Choroid plexus epithelial cell (primary cell): ENCODE results near the gene SNX7.

Experiments used
- DNase-seq: peaks from one replicate; pipeline ENCODE4 v3.0.0-alpha.2; 2010; ENCODE audit warnings: low read depth
- H3K4me3 ChIP-seq: 2 replicates; pipeline ENCODE4 v1.5.1; 2011; ENCODE audit warnings: low read depth, mild to moderate bottlenecking, control low read depth, low read length, moderate library complexity
- CTCF ChIP-seq: conservative IDR thresholded peaks from 2 replicates; pipeline ENCODE4 v1.5.1; 2011; ENCODE audit warnings: low read depth, mild to moderate bottlenecking, control low read depth, inconsistent platforms, low read length, moderate library complexity

Gene SNX7

GRCh38 chr1:98792123-98792522 lies 130.6 kb downstream of the SNX7 start:
- DNase-seq, result peak; percentile 30
- H3K4me3 ChIP-seq, result no peak overlapping the region
- TF ChIP-seq CTCF, result no peak

GRCh38 chr1:98793136-98793535 lies 131.6 kb downstream of the SNX7 start:
- no peak for TF ChIP-seq CTCF
- no peak overlapping the region for H3K4me3 ChIP-seq
- no peak for DNase-seq

- H3K4me3 ChIP-seq, result no peak overlapping the region
- peak; percentile 85 for DNase-seq
- peak; percentile 92 for TF ChIP-seq CTCF
These were observed 132.8 kb downstream of the SNX7 start for GRCh38 chr1:98794196-98794886.

- no peak overlapping the region for H3K4me3 ChIP-seq
- no peak for DNase-seq
- TF ChIP-seq CTCF, result no peak
These were observed 134.5 kb downstream of the SNX7 start for GRCh38 chr1:98796049-98796448.

- no peak for TF ChIP-seq CTCF
- no peak for DNase-seq
- no peak overlapping the region for H3K4me3 ChIP-seq
These were observed 136.0 kb downstream of the SNX7 start for GRCh38 chr1:98797506-98797905.
